MCF 10A (cell line): ENCODE data around the gene ABR. TPM values are rescaled to one million over a fixed set of nuclear protein-coding genes. Genes with fewer than 3 reads are reported as not detected.
"Not testable (repeated sequence)": the region's sequence is repeated elsewhere in the genome, so short reads cannot be mapped to it uniquely, and the experiment has no call there.

Experiments used
- BruUV-seq: library from RNA; stranded (reverse); fragments of 400-500 nt; replicated peaks from 2 replicates; lab custom pipeline; 2021; lab: Mats Ljungman, UMichigan
- CTCF ChIA-PET: fragments of 300-600 bp; sonication (Branson Sonifier 250); formaldehyde crosslinking; extraction: SDS; loops from one replicate; lab custom pipeline; 2021; ENCODE audit warnings: antibody characterized with exemption, inconsistent platforms; lab: Yijun Ruan, JAX
- POLR2A ChIA-PET: fragments of 300-600, 350-650 bp; sonication (Branson Sonifier 250); formaldehyde crosslinking; extraction: SDS; loops from one replicate; lab custom pipeline; 2020; ENCODE audit warnings: antibody characterized with exemption, inconsistent platforms; lab: Yijun Ruan, JAX
- DNase-seq: peaks from one replicate; pipeline ENCODE4 v3.0.0-alpha.2; 2018; ENCODE audit not compliant: unreplicated experiment
- H3K27ac Mint-ChIP-seq: one replicate; pipeline ENCODE4 v1.8.0; 2022; ENCODE audit warnings: mild to moderate bottlenecking, low read depth, mixed read lengths; ENCODE audit not compliant: unreplicated experiment
- H3K27me3 Mint-ChIP-seq: one replicate; pipeline ENCODE4 v1.8.0; 2022; ENCODE audit warnings: mixed read lengths; ENCODE audit not compliant: insufficient read depth, unreplicated experiment
- H3K36me3 Mint-ChIP-seq: one replicate; pipeline ENCODE4 v1.8.0; 2022; ENCODE audit warnings: mild to moderate bottlenecking, moderate library complexity, mixed read lengths; ENCODE audit not compliant: insufficient read depth, unreplicated experiment
- H3K4me1 Mint-ChIP-seq: one replicate; pipeline ENCODE4 v1.8.0; 2022; ENCODE audit warnings: mixed read lengths; ENCODE audit not compliant: insufficient read depth, unreplicated experiment
- H3K4me3 Mint-ChIP-seq: one replicate; pipeline ENCODE4 v1.8.0; 2022; ENCODE audit warnings: mild to moderate bottlenecking, moderate library complexity, mixed read lengths; ENCODE audit not compliant: unreplicated experiment
- H3K9me3 Mint-ChIP-seq: one replicate; pipeline ENCODE4 v1.8.0; 2022; ENCODE audit warnings: mixed read lengths; ENCODE audit not compliant: unreplicated experiment
- intact Hi-C: fragments of 100-400 bp; cut with micrococcal nuclease; formaldehyde crosslinking; loops from 2 replicates; pipeline ENCODE4 v1.14.1; 2022
- total RNA-seq: library from RNA; stranded (reverse); gene quantifications from 2 replicates; pipeline ENCODE4 v1.2.3, GENCODE V29; 2022
- TF ChIP-seq, protein P1 (sequence below): fragments of 200-600 bp; IDR thresholded peaks from one replicate; pipeline ENCODE4 v1.8.0; 2022; ENCODE audit warnings: antibody characterized with exemption, mild to moderate bottlenecking; ENCODE audit not compliant: unreplicated experiment

ABR gene
- total RNA-seq, 1 experiment from 2014 or later, result 44.7 TPM

DNA sequence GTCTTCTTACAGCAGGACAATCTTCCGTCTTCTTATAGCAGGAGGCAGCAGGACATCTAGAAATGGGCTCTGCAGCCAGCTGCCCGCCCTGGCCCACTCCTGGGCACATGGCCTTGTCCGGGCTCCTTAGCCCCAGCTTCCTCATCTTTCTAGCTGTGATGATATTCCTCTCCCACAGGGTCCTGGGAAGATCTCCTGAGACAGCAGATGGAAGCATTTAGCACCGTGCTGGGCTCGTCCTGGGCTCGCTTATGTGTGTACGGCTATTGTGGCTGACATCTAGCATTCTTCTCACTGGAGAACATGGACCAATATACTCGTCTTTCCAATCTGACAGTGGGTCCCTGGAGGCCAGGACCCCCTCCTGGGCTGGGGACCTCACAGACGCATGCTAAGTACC lies 134.3 kb downstream of the ABR start:
- ChIA-PET POLR2A (no interaction called here), CTCF (interaction anchor here (1.2 to 4.1 kb wide), 2 partner anchors 11 kb away, joined by 4 to 28 read pairs; no protein-coding TSS in a partner anchor)
- Mint-ChIP-seq H3K27me3 (no peaks in the 10 kb centered on the region), H3K36me3 (peaks cover 5% of the 10 kb centered on the region), H3K4me1 (no peaks in the 10 kb centered on the region), H3K4me3 (no peak overlapping the region), H3K9me3 (peaks cover 6% of the 10 kb centered on the region), H3K27ac (no peak overlapping the region)
- no peak for DNase-seq
- no TSS peak for BruUV-seq
- TF ChIP-seq, protein P1, sequence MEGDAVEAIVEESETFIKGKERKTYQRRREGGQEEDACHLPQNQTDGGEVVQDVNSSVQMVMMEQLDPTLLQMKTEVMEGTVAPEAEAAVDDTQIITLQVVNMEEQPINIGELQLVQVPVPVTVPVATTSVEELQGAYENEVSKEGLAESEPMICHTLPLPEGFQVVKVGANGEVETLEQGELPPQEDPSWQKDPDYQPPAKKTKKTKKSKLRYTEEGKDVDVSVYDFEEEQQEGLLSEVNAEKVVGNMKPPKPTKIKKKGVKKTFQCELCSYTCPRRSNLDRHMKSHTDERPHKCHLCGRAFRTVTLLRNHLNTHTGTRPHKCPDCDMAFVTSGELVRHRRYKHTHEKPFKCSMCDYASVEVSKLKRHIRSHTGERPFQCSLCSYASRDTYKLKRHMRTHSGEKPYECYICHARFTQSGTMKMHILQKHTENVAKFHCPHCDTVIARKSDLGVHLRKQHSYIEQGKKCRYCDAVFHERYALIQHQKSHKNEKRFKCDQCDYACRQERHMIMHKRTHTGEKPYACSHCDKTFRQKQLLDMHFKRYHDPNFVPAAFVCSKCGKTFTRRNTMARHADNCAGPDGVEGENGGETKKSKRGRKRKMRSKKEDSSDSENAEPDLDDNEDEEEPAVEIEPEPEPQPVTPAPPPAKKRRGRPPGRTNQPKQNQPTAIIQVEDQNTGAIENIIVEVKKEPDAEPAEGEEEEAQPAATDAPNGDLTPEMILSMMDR, result no peak
- intact Hi-C loops, result no loop called here

DNA sequence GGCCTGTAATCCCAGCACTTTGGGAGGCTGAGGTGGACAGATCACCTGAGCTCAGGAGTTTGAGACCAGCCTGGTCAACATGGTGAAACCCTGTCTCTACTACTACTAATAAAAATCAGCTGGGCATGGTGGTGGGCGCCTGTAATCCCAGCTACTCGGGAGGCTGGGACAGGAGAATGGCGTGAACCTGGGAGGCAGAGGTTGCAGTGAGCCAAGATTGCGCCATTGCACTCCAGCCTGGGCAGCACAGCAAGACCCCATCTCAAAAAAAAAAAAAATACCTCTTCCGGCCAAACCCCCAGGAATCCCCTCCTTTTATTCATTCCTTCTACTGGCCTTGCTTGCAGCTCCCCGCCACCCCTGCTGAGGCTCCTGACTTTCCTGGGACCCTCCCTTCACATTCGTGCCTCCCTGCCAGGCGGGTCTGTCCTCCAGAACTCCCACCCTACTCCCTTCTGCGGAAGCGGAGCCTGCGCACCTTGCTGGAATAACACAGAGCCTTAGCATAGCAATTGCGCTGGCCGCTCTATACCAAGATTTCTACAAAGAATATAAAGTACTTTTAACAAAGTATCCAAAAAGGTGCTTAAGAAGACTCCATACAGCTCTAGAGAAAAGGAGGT lies 135.3 kb downstream of the ABR start:
- DNase-seq, intact Hi-C loops, H3K4me1 Mint-ChIP-seq, H3K27ac Mint-ChIP-seq, H3K9me3 Mint-ChIP-seq, H3K4me3 Mint-ChIP-seq, H3K27me3 Mint-ChIP-seq, BruUV-seq: not testable (repeated sequence)
- H3K36me3 Mint-ChIP-seq, result peaks cover 11% of the 10 kb centered on the region
- ChIA-PET CTCF (interaction anchor here (0.7 to 4.1 kb wide), 3 partner anchors 12 to 143 kb away, joined by 3 to 28 read pairs (median 3); no protein-coding TSS in a partner anchor), POLR2A (interaction anchor here (0.6 to 0.7 kb wide), 2 partner anchors 60 to 472 kb away, joined by 3 read pairs; partner anchors contain the start of gene INPP5K)

DNA sequence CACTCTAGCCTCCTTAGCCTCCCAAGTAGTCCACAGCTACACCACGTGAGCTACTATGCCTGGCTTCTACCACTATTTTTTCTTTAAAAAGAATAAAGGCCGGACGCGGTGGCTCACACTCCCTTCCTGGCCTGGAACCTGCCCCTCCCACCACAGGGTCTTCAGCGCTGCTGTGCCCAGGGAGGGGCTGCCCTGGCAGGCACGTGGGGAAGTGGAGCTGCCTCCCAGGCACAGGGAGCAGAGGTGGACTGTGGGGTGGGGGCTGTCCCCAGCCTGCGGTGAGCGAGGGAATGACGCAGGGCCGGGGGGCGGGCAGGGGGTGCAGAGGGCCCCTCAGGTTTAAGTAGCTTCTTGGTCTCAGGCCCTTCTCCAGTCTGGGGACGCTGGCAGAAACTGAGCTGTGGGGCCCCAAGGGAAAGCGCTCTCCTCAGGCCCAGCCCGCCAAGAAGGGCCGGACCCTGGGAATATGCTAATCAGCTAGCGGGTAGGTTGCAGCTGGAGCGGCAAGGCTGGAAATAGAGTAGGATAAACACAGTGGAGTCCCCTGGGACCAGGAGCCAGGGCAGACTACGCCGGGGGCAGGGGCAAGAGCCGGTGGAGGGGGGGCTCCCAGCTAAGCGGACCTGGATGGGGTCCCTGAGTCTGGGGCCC lies 136.1 kb downstream of the ABR start:
- POLR2A ChIA-PET, result interaction anchor here (0.6 to 0.7 kb wide), 2 partner anchors 61 to 473 kb away, joined by 3 read pairs; partner anchors contain the start of gene INPP5K
- no peak for DNase-seq
- H3K27ac Mint-ChIP-seq, result no peak overlapping the region
- intact Hi-C loops, result no loop called here
- no peaks in the 10 kb centered on the region for H3K27me3 Mint-ChIP-seq
- TF ChIP-seq, protein P1, result no peak
- H3K9me3 Mint-ChIP-seq, result peaks cover 6% of the 10 kb centered on the region
- H3K4me3 Mint-ChIP-seq, result no peak overlapping the region
- no peaks in the 10 kb centered on the region for H3K4me1 Mint-ChIP-seq
- H3K36me3 Mint-ChIP-seq, result peaks cover 14% of the 10 kb centered on the region
- CTCF ChIA-PET, result interaction anchor here (0.6 to 4.1 kb wide), 5 partner anchors 10 to 394 kb away, joined by 3 to 28 read pairs (median 3); no protein-coding TSS in a partner anchor
- no TSS peak for BruUV-seq

DNA sequence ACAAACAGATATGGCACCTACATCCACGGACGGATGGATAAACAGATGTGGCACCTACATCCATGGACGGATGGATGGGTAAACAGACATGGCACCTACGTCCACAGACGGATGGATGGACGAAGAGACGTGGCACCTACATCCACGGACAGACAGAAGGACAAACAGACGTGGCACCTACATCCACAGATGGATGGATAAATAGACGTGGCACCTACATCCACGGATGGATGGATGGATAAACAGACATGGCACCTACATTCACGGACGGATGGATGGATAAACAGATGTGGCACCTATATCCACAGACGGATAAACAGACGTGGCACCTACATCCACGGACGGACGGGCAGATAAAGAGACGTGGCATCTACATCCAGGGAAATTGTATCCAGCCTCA lies 137.3 kb downstream of the ABR start:
- peaks cover 6% of the 10 kb centered on the region for H3K9me3 Mint-ChIP-seq
- H3K27ac Mint-ChIP-seq, result no peak overlapping the region
- ChIA-PET CTCF (interaction anchor here (4.1 kb wide), 1 partner anchor 14 kb away, joined by 28 read pairs; no protein-coding TSS in a partner anchor), POLR2A (no interaction called here)
- intact Hi-C loops, result no loop called here
- H3K36me3 Mint-ChIP-seq, result peaks cover 15% of the 10 kb centered on the region
- H3K4me3 Mint-ChIP-seq, result no peak overlapping the region
- H3K4me1 Mint-ChIP-seq, result no peaks in the 10 kb centered on the region
- TF ChIP-seq, protein P1, result no peak
- BruUV-seq, result no TSS peak
- no peak for DNase-seq
- H3K27me3 Mint-ChIP-seq, result no peaks in the 10 kb centered on the region
